Ramos (cell line): ENCODE measurements around the gene GNRHR.

Experiments used
- in situ Hi-C: fragments of 300-500 bp; cut with MboI; formaldehyde crosslinking; loops from one replicate; pipeline ENCODE4 v1.14.3; 2022; ENCODE audit warnings: low sequenced_read_pairs; ENCODE audit not compliant: unreplicated experiment

GNRHR gene

GRCh38 chr4:67702166-67702565, 52.0 kb downstream of the GNRHR start:
- in situ Hi-C loops: no loop called here

- in situ Hi-C loops: no loop called here
Measured at GRCh38 chr4:67701517-67701850, 52.7 kb downstream of the GNRHR start.

- in situ Hi-C loops: no loop called here
Measured at GRCh38 chr4:67700738-67701516, 53.3 kb downstream of the GNRHR start, which contains the start of gene UBA6. TSS of gene UBA6 (minus strand) at chr4:67701155. CDS start at chr4:67701119, 36 bp downstream.

- in situ Hi-C loops: no loop called here
Measured at GRCh38 chr4:67700116-67700737, 54.0 kb downstream of the GNRHR start.

GRCh38 chr4:67699603-67700002, 54.6 kb downstream of the GNRHR start:
- in situ Hi-C loops: no loop called here

- in situ Hi-C loops: no loop called here
Measured at GRCh38 chr4:67697860-67698687, 56.1 kb downstream of the GNRHR start.

- in situ Hi-C loops: no loop called here
Measured at GRCh38 chr4:67696061-67696460, 58.1 kb downstream of the GNRHR start.

- in situ Hi-C loops: no loop called here
Measured at GRCh38 chr4:67694662-67695061, 59.5 kb downstream of the GNRHR start.

GRCh38 chr4:67691328-67691727, 62.9 kb downstream of the GNRHR start:
- in situ Hi-C loops: no loop called here
